ENCODE results near the gene ZNF37A. TPM values are rescaled to one million over a fixed set of nuclear protein-coding genes. Genes with fewer than 3 reads are reported as not detected.

The ZNF37A gene
- polyA plus RNA-seq (2012; rRNA removed) = 5.4 and 6.6 TPM in 2 replicates
- polyA plus RNA-seq (2012; cell fraction: cytosol; rRNA removed) = 4.6 and 6.8 TPM in 2 replicates
- 8.5 and 17.0 TPM in 2 replicates for polyA plus RNA-seq (2012; cell fraction: nucleus; rRNA removed)

GRCh38 chr10:38094158-38094926 lies at the start of gene ZNF37A:
Gene ZNF37A, plus strand, starts transcription at chr10:38094337. Its CDS starts 2,281 bp downstream, at chr10:38096618.
- CTCF ChIA-PET = interaction anchor here (1.0 kb wide), 1 partner anchor 118 kb away, joined by 6 read pairs; the partner anchor contains the start of gene ZNF25
- POLR2A ChIA-PET = interaction anchor here (1.0 kb wide), 1 partner anchor 84 kb away, joined by 6 read pairs; the partner anchor contains the start of gene ZNF33A
- TF ChIP-seq REST (IDR thresholded peaks at IDR 0.05; ENCODE audit: low read depth, low read length) (no peak), RFX5 (IDR thresholded peaks at IDR 0.05; ENCODE audit: low read length) (no peak), NRF1 (IDR thresholded peaks at IDR 0.05; ENCODE audit: low read depth, low read length) (peak; percentile 46; the same call in 1 of the 2 replicates), GATA2 (CRISPR knock-in tag; IDR thresholded peaks at IDR 0.05) (no peak), GABPA (IDR thresholded peaks at IDR 0.05; ENCODE audit: low read depth) (no peak), IRF3 (IDR thresholded peaks at IDR 0.05; ENCODE audit: low read depth, low read length) (no peak), TEAD4 (IDR thresholded peaks at IDR 0.05; ENCODE audit: borderline replicate concordance, insufficient read depth) (no peak), EP300 (IDR thresholded peaks at IDR 0.05; ENCODE audit: borderline replicate concordance in 1 of 2, low read depth in 1 of 2, low read length in 1 of 2) (no peak), MAX (IDR thresholded peaks at IDR 0.05; ENCODE audit: low read depth) (peak; percentile 79), MXI1 (IDR thresholded peaks at IDR 0.05; ENCODE audit: low read depth, low read length) (peak; percentile 94), JUND (IDR thresholded peaks at IDR 0.05) (no peak), EZH2phosphoT487 (IDR thresholded peaks at IDR 0.05; ENCODE audit: borderline replicate concordance, low read depth) (no peak), RXRA (IDR thresholded peaks at IDR 0.05; ENCODE audit: borderline replicate concordance, low read depth) (no peak), USF1 (IDR thresholded peaks at IDR 0.05; ENCODE audit: borderline replicate concordance, low read depth) (no peak), POLR2AphosphoS5 (IDR thresholded peaks at IDR 0.05; ENCODE audit: low read depth, low read length) (peak; percentile 78), SIN3A (IDR thresholded peaks at IDR 0.05; ENCODE audit: borderline replicate concordance, low read depth, low read length) (0 out of 2 replicates have a peak, but pooled peaks have one; percentile 54), RCOR1 (IDR thresholded peaks at IDR 0.05; ENCODE audit: low read length) (no peak), SMC3 (IDR thresholded peaks at IDR 0.05; ENCODE audit: low read depth, low read length) (no peak), RAD21 (IDR thresholded peaks at IDR 0.05; ENCODE audit: low read length) (no peak), YY1 (IDR thresholded peaks at IDR 0.05; ENCODE audit: low read depth) (no peak), TAF1 (IDR thresholded peaks at IDR 0.05; ENCODE audit: borderline replicate concordance, low read depth, low read length) (peak; percentile 25; the same call in 1 of the 2 replicates)
- TF ChIP-seq, protein P1, sequence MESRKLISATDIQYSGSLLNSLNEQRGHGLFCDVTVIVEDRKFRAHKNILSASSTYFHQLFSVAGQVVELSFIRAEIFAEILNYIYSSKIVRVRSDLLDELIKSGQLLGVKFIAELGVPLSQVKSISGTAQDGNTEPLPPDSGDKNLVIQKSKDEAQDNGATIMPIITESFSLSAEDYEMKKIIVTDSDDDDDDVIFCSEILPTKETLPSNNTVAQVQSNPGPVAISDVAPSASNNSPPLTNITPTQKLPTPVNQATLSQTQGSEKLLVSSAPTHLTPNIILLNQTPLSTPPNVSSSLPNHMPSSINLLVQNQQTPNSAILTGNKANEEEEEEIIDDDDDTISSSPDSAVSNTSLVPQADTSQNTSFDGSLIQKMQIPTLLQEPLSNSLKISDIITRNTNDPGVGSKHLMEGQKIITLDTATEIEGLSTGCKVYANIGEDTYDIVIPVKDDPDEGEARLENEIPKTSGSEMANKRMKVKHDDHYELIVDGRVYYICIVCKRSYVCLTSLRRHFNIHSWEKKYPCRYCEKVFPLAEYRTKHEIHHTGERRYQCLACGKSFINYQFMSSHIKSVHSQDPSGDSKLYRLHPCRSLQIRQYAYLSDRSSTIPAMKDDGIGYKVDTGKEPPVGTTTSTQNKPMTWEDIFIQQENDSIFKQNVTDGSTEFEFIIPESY (IDR thresholded peaks at IDR 0.05; ENCODE audit: borderline replicate concordance, low read depth) = no peak
- TF ChIP-seq, protein P2, sequence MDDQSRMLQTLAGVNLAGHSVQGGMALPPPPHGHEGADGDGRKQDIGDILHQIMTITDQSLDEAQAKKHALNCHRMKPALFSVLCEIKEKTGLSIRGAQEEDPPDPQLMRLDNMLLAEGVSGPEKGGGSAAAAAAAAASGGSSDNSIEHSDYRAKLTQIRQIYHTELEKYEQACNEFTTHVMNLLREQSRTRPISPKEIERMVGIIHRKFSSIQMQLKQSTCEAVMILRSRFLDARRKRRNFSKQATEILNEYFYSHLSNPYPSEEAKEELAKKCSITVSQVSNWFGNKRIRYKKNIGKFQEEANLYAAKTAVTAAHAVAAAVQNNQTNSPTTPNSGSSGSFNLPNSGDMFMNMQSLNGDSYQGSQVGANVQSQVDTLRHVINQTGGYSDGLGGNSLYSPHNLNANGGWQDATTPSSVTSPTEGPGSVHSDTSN (IDR thresholded peaks at IDR 0.05) = no peak

More at GRCh38 chr10:38094158-38094926, at the start of gene ZNF37A:
- peaks cover 0 to 5% of the 10 kb centered on the region in 2 experiments; a peak in 1 of 4 replicates for H3K4me1 ChIP-seq (ENCODE audit: control insufficient read depth in 1 of 2, insufficient read depth in 2 of 2, low read depth in 1 of 2, low read length in 1 of 2)
- no peaks in the 10 kb centered on the region for H3F3A ChIP-seq (replicated peaks; ENCODE audit: insufficient read depth)
- peak within 1 kb of the TSS; percentile 77 for H3K9ac ChIP-seq
- H3K36me3 ChIP-seq (replicated peaks in 1 of 2; ENCODE audit: control insufficient read depth in 1 of 2, insufficient read depth in 2 of 2, low read length in 1 of 2) = peaks cover 29 to 32% of the 10 kb centered on the region in 2 experiments
- H3K9me2 ChIP-seq = no peaks in the 10 kb centered on the region
- H2AFZ ChIP-seq (ENCODE audit: low read depth) = peak within 1 kb of the TSS; percentile 96
- H3K4me3 ChIP-seq (ENCODE audit: low read depth in 2 of 2, low read length in 1 of 2) = peak within 1 kb of the TSS; percentile 74 to 86
- peak within 1 kb of the TSS; percentile 44 to 85; a peak in 3 of 4 replicates for H3K27ac ChIP-seq (ENCODE audit: low read depth in 2 of 2, low read length in 1 of 2)
- no peaks in the 10 kb centered on the region for H3K27me3 ChIP-seq (ENCODE audit: insufficient read depth)
- DNase-seq = peak; percentile 82
- peaks cover 13% of the 10 kb centered on the region for H3K79me2 ChIP-seq (ENCODE audit: insufficient read depth)
- H3K9me3 ChIP-seq = no peaks in the 10 kb centered on the region
- peak within 1 kb of the TSS; percentile 94 for H3K4me2 ChIP-seq
- H4K20me1 ChIP-seq (ENCODE audit: insufficient read depth) = no peaks in the 10 kb centered on the region
- 1% methylated on average over 14 of the region's 59 CpGs for WGBS (ENCODE audit: low lambda C conversion rate)

Data from SK-N-SH (cell line).